CD14-positive monocyte (primary cell): Measurements from ENCODE around the gene C13orf46. TPM values are rescaled to one million over a fixed set of nuclear protein-coding genes. Genes with fewer than 3 reads are reported as not detected.

ENCODE experiments used
- DNase-seq, 3 donors: peaks; one replicate each; pipeline ENCODE4 v3.0.0-alpha.2; 2011 to 2022
- H2AFZ ChIP-seq: 2 replicates; pipeline ENCODE4 v1.6.0; 2012; ENCODE audit warnings: mild to moderate bottlenecking, low read depth, low read length, inconsistent platforms; ENCODE audit not compliant: insufficient read depth, poor library complexity, severe bottlenecking
- H3K27ac ChIP-seq, 2 donors: 1 replicate in 1 of 2; 2 replicates in 1 of 2; pipeline ENCODE4 v1.5.1; 2012 to 2013; ENCODE audit warnings: low read length in 2 of 2, control low read depth in 1 of 2, inconsistent platforms in 1 of 2, low read depth in 1 of 2, mild to moderate bottlenecking in 1 of 2
- H3K27me3 ChIP-seq, 2 donors: one replicate each; pipeline versions ENCODE4 v1.6.0 to v1.6.1; 2011 to 2013; ENCODE audit warnings: low read length in 2 of 2; ENCODE audit not compliant: control insufficient read depth in 2 of 2, insufficient read depth in 2 of 2
- H3K36me3 ChIP-seq, 2 donors: replicated peaks in 1 of 2; 1 replicate in 1 of 2; 2 replicates in 1 of 2; pipeline versions ENCODE4 v1.5.1 to v1.6.1; 2012 to 2013; ENCODE audit warnings: low read length in 2 of 2, control low read depth in 1 of 2, inconsistent platforms in 1 of 2, mild to moderate bottlenecking in 1 of 2; ENCODE audit not compliant: insufficient read depth in 2 of 2, control insufficient read depth in 1 of 2
- H3K4me1 ChIP-seq, 2 donors: 1 replicate in 1 of 2; 2 replicates in 1 of 2; pipeline versions ENCODE4 v1.5.1 to v1.6.1; 2012 to 2013; ENCODE audit warnings: low read length in 2 of 2, control low read depth in 1 of 2, inconsistent platforms in 1 of 2, mild to moderate bottlenecking in 1 of 2, moderate library complexity in 1 of 2; ENCODE audit not compliant: insufficient read depth in 2 of 2, control insufficient read depth in 1 of 2
- H3K4me2 ChIP-seq: replicated peaks from 2 replicates; pipeline ENCODE3; 2012; ENCODE audit warnings: low read length, moderate library complexity, mild to moderate bottlenecking; ENCODE audit not compliant: poor library complexity, severe bottlenecking; ENCODE audit errors: extremely low read depth
- H3K4me3 ChIP-seq, 3 experiments: fragments of 200-600 bp in 1 of 3; sonication (generic) in 1 of 3; replicated peaks in 1 of 3; 1 replicate in 2 of 3; 2 replicates in 1 of 3; pipeline ENCODE4 v1.5.1; 2011 to 2013; ENCODE audit warnings: low read length in 3 of 3, mild to moderate bottlenecking in 3 of 3, control low read depth in 2 of 3, low read depth in 2 of 3, inconsistent platforms in 1 of 3, moderate library complexity in 1 of 3
- H3K79me2 ChIP-seq: 2 replicates; pipeline ENCODE4 v1.6.0; 2012; ENCODE audit warnings: mild to moderate bottlenecking, control low read depth, inconsistent platforms, low read length, moderate library complexity; ENCODE audit not compliant: insufficient read depth
- H3K9ac ChIP-seq: 2 replicates; pipeline ENCODE4 v1.6.0; 2017; ENCODE audit warnings: low read length, mild to moderate bottlenecking; ENCODE audit not compliant: insufficient read depth, poor library complexity, severe bottlenecking
- H3K9me3 ChIP-seq, 2 donors: replicated peaks in 1 of 2; 1 replicate in 1 of 2; 2 replicates in 1 of 2; pipeline versions ENCODE4 v1.5.1 to v1.6.1; 2012 to 2013; ENCODE audit warnings: low read length in 2 of 2, control low read depth in 1 of 2; ENCODE audit not compliant: control insufficient read depth in 1 of 2, insufficient read depth in 1 of 2
- H4K20me1 ChIP-seq: 2 replicates; pipeline ENCODE4 v1.6.0; 2012; ENCODE audit warnings: mild to moderate bottlenecking, low read length, control low read depth, moderate library complexity; ENCODE audit not compliant: insufficient read depth
- H3K27ac Mint-ChIP-seq, 7 donors: one replicate each; pipeline ENCODE4 v1.8.0; 2020; ENCODE audit warnings: mild to moderate bottlenecking in 7 of 7, mixed read lengths in 7 of 7, moderate library complexity in 6 of 7, inconsistent platforms in 2 of 7
- H3K27me3 Mint-ChIP-seq, 3 donors: one replicate each; pipeline ENCODE4 v1.8.0; 2021 to 2022; ENCODE audit warnings: low read depth in 3 of 3, mild to moderate bottlenecking in 3 of 3, mixed read lengths in 3 of 3, moderate library complexity in 3 of 3, inconsistent platforms in 1 of 3
- H3K36me3 Mint-ChIP-seq, 2 donors: one replicate each; pipeline ENCODE4 v1.8.0; 2020; ENCODE audit warnings: mixed read lengths in 2 of 2, inconsistent platforms in 1 of 2, mild to moderate bottlenecking in 1 of 2
- H3K4me1 Mint-ChIP-seq: one replicate; pipeline ENCODE4 v1.8.0; 2020; ENCODE audit warnings: mild to moderate bottlenecking, mixed read lengths
- H3K4me3 Mint-ChIP-seq, 2 donors: one replicate each; pipeline ENCODE4 v1.8.0; 2020; ENCODE audit warnings: mild to moderate bottlenecking in 2 of 2, mixed read lengths in 2 of 2, moderate library complexity in 1 of 2
- H3K9me3 Mint-ChIP-seq, 7 donors: one replicate each; pipeline ENCODE4 v1.8.0; 2020 to 2022; ENCODE audit warnings: mixed read lengths in 7 of 7, mild to moderate bottlenecking in 6 of 7, moderate library complexity in 6 of 7, inconsistent platforms in 2 of 7
- WGBS: methylation state at CpG from one replicate; pipeline ENCODE4 v1.1.5; 2013; ENCODE audit warnings: missing lambda C conversion rate; ENCODE audit not compliant: insufficient coverage; 5-methylcytosine and 5-hydroxymethylcytosine counted together
- intact Hi-C, 2 donors: fragments of 100-400 bp; cut with micrococcal nuclease; formaldehyde crosslinking; loops; one replicate each; pipeline versions ENCODE4 v1.15.0 to v1.15.1; 2023
- polyA plus RNA-seq, 3 donors: library from polyadenylated mRNA; depleted of rRNA in 1 of 3; unstranded in 2 of 3; stranded (reverse) in 1 of 3; fragments of 300-500 nt in 2 of 3; fragments of >200 nt in 1 of 3; fragmentation: Illumina TruSeq in 2 of 3; gene quantifications; 1 replicate in 2 of 3; 2 replicates in 1 of 3; pipeline ENCODE4 v1.2.3, GENCODE V29; 2012 to 2021
- TF ChIP-seq, protein P1 (sequence below): fragments of 200-600 bp; IDR thresholded peaks from one replicate; pipeline ENCODE4 v1.8.0; 2022; ENCODE audit warnings: antibody characterized with exemption, mild to moderate bottlenecking

Gene C13orf46
- polyA plus RNA-seq, 3 donors, result 0.05 to 0.35 TPM; not detected in 1

DNA sequence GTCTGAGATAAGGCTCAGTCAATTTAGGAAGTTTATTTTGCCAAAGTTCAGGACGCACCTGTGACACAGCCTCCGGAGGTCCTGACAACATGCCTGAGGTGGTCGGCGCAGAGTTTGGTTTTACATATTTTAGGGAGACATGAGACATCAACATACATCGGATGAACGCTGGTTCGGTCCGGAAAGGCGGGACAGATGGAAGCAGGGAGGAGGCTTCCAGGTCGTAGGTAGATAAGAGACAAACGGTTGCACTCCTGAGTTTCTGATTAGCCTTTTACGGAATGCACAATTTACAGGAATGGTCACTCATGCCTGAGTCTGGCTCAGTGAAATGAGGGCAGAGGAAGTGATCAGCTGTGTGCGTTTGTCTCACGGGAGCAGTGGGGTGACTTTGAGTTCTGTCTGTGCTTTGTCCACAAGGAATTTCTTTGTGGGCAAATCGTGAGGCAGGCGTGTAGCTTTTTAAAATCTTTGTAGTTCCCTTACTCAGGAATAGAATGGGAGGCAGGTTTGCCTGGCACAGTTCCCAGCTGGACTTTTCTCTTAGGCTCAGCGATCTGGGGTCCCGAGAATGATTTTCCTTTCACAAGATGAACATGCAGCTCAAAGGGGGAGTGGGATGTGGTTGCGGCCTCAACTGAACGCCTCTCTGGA lies 36.2 kb downstream of the C13orf46 start:
- Mint-ChIP-seq H3K36me3 (no peaks in the 10 kb centered on the region), H3K27me3 (peaks cover 12 to 50% (median 20%) of the 10 kb centered on the region in 3 donors), H3K9me3 (no peaks in the 10 kb centered on the region), H3K27ac (no peak overlapping the region), H3K4me3 (no peak overlapping the region), H3K4me1 (no peaks in the 10 kb centered on the region)
- Histone ChIP-seq H3K9me3 (no peaks in the 10 kb centered on the region), H3K36me3 (no peaks in the 10 kb centered on the region), H3K4me1 (no peaks in the 10 kb centered on the region), H4K20me1 (no peaks in the 10 kb centered on the region), H3K27ac (no peak overlapping the region), H3K9ac (no peak overlapping the region), H3K79me2 (no peaks in the 10 kb centered on the region), H2AFZ (no peak overlapping the region), H3K27me3 (peaks cover 0 to 8% of the 10 kb centered on the region in 2 donors), H3K4me2 (no peak overlapping the region), H3K4me3 (no peak overlapping the region)
- no peak for DNase-seq
- TF ChIP-seq, protein P1, sequence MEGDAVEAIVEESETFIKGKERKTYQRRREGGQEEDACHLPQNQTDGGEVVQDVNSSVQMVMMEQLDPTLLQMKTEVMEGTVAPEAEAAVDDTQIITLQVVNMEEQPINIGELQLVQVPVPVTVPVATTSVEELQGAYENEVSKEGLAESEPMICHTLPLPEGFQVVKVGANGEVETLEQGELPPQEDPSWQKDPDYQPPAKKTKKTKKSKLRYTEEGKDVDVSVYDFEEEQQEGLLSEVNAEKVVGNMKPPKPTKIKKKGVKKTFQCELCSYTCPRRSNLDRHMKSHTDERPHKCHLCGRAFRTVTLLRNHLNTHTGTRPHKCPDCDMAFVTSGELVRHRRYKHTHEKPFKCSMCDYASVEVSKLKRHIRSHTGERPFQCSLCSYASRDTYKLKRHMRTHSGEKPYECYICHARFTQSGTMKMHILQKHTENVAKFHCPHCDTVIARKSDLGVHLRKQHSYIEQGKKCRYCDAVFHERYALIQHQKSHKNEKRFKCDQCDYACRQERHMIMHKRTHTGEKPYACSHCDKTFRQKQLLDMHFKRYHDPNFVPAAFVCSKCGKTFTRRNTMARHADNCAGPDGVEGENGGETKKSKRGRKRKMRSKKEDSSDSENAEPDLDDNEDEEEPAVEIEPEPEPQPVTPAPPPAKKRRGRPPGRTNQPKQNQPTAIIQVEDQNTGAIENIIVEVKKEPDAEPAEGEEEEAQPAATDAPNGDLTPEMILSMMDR, result no peak
- intact Hi-C loops, result no loop called here
- 86% methylated on average over 14 of the region's 20 CpGs for WGBS

DNA sequence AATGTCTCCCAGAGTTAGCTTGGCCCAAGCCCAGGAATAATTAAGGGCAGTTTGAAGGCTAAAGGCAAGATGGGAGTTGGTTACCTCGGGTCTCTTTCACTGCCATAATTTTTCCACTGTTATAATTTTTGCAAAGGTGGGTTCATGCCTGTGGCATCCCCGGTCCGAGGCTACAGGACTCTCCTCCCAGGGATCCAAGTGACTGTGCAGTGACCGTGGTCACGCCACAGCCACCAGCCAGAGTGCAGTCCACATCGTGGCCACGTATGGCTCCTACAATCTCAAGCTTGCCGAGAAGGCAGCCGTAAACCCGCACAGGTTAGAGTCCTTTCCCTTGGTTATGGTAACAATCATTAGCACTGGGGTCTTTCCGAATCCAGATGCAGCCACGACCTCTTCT lies 36.8 kb downstream of the C13orf46 start:
- H3K4me1 Mint-ChIP-seq, result no peaks in the 10 kb centered on the region
- no peak for DNase-seq
- Histone ChIP-seq H3K9me3 (no peaks in the 10 kb centered on the region), H3K27ac (no peak overlapping the region), H3K79me2 (no peaks in the 10 kb centered on the region), H3K9ac (no peak overlapping the region), H2AFZ (no peak overlapping the region), H3K4me2 (no peak overlapping the region), H3K4me3 (no peak overlapping the region), H3K4me1 (no peaks in the 10 kb centered on the region), H3K36me3 (no peaks in the 10 kb centered on the region), H3K27me3 (peaks cover 0 to 8% of the 10 kb centered on the region in 2 donors), H4K20me1 (no peaks in the 10 kb centered on the region)
- no peaks in the 10 kb centered on the region for H3K36me3 Mint-ChIP-seq
- H3K27me3 Mint-ChIP-seq, result peaks cover 15 to 49% (median 22%) of the 10 kb centered on the region in 3 donors
- no peak overlapping the region for H3K27ac Mint-ChIP-seq
- peaks cover 0 to 2% (median 0%) of the 10 kb centered on the region in 7 donors for H3K9me3 Mint-ChIP-seq
- TF ChIP-seq, protein P1, result no peak
- no peak overlapping the region for H3K4me3 Mint-ChIP-seq
- WGBS, result over 99% methylated on average over 9 of the region's 12 CpGs
- intact Hi-C loops, result no loop called here
